ENCODE measurements around the gene CD79B. TPM values are rescaled to one million over a fixed set of nuclear protein-coding genes. Genes with fewer than 3 reads are reported as not detected.

The CD79B gene
- total and polyA plus RNA-seq, 7 experiments from 2014 or later = 11.8 to 44.9 (median 28.8) TPM

DNA sequence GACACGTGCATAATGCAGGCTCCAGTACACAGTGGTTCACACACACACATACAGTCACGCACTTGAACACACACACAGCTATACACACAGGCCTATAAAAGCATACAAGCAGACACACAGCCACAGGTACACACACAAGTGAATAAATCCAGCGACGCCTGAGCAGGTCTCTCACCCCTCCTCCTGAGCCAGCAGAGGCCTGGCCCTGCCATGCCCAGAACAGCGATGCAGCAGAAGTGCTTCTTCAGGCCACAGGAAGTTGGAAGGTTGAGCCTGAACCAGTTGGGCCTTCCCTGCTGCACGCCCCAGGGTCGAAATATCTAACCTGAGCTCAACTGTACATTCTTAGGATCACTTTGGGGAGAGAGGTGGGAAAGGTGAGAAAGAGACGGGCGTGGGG lies 7.3 kb upstream of the CD79B start:
- CTCF ChIA-PET = interaction anchor here (0.9 to 1.0 kb wide), 2 partner anchors 18 to 27 kb away, joined by 3 to 4 read pairs; no protein-coding TSS in a partner anchor
- intact Hi-C loops (cut with micrococcal nuclease) = no loop called here
- Histone ChIP-seq H3K36me3 (ENCODE audit: control insufficient read depth in 2 of 3, insufficient read depth in 3 of 3, low read length in 3 of 3) (no peaks in the 10 kb centered on the region), H3K4me3 (ENCODE audit: low read length) (no peak overlapping the region), H3K27me3 (ENCODE audit: control insufficient read depth in 2 of 2, insufficient read depth in 2 of 2, low read length in 2 of 2) (no peaks in the 10 kb centered on the region), H3K9me3 (ENCODE audit: control insufficient read depth in 2 of 3, low read length in 3 of 3) (no peaks in the 10 kb centered on the region), H3K4me1 (ENCODE audit: control insufficient read depth in 2 of 2, insufficient read depth in 2 of 2, low read length in 2 of 2) (no peaks in the 10 kb centered on the region), H3K27ac (ENCODE audit: low read depth, low read length) (no peak overlapping the region)
- Mint-ChIP-seq H3K27me3 (peaks cover 0 to 13% (median 0%) of the 10 kb centered on the region in 5 donors), H3K36me3 (no peaks in the 10 kb centered on the region), H3K27ac (peak overlapping the region in 2 of 9 donors; percentile 23 to 78), H3K4me3 (no peak overlapping the region), H3K9me3 (no peaks in the 10 kb centered on the region), H3K4me1 (peaks cover 0 to 15% (median 5%) of the 10 kb centered on the region in 7 donors)
- POLR2A ChIA-PET = no interaction called here
- ATAC-seq (no peak), DNase-seq (no peak)

DNA sequence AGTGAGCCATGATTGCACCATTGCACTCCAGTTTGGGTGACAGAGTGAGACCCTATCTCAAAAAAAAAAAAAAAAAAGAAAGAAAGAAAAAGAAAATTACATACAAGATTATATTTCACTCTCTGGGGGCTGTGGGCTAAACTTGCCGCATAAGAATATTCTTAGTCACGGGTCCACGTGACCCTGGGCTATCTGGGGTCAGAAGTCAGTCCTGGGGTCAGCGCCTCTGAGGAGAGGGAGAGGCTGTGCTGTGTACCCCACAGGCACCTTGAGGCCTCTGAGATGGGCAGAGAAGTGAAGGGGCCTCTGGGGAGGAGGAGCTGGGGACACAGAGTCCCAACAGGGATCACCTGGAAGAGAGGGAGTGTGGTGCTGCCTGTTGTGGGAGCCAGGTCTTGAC lies 5.8 kb upstream of the CD79B start:
- H3K27me3 ChIP-seq (ENCODE audit: control insufficient read depth in 2 of 2, insufficient read depth in 2 of 2, low read length in 2 of 2) = no peaks in the 10 kb centered on the region
- Mint-ChIP-seq H3K9me3 (no peaks in the 10 kb centered on the region), H3K27me3 (peaks cover 0 to 10% (median 0%) of the 10 kb centered on the region in 5 donors), H3K4me1 (peaks cover 3 to 16% (median 10%) of the 10 kb centered on the region in 7 donors), H3K27ac (no peak overlapping the region), H3K36me3 (no peaks in the 10 kb centered on the region), H3K4me3 (no peak overlapping the region)
- H3K4me1 ChIP-seq (ENCODE audit: control insufficient read depth in 2 of 2, insufficient read depth in 2 of 2, low read length in 2 of 2) = peaks cover 0 to under 1% of the 10 kb centered on the region in 2 donors
- ChIA-PET CTCF (no interaction called here), POLR2A (no interaction called here)
- no peaks in the 10 kb centered on the region for H3K36me3 ChIP-seq (ENCODE audit: control insufficient read depth in 2 of 3, insufficient read depth in 3 of 3, low read length in 3 of 3)
- H3K27ac ChIP-seq (ENCODE audit: low read depth, low read length) = no peak overlapping the region
- no peaks in the 10 kb centered on the region for H3K9me3 ChIP-seq (ENCODE audit: control insufficient read depth in 2 of 3, low read length in 3 of 3)
- intact Hi-C loops (cut with micrococcal nuclease) = no loop called here
- DNase-seq (no peak), ATAC-seq (no peak)
- H3K4me3 ChIP-seq (ENCODE audit: low read length) = no peak overlapping the region

DNA sequence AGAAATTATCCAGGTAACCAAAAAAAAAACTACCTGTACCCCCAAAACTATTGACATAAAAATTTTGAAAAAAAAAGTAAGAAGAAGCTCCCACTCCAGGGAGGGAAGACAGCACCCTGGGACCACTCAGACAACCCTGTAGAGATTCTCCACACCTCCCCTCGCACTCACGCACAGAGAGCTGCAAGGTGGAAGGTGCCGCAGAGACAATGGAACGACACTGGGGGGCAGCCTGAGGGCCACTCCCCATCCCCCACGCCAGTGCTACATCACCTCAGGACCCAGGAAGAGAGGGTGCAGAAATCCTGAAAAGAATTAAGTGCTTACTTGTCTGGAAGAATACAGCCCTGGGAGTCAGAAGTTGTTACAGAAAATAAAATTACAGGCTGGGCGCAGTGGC lies 5.2 kb upstream of the CD79B start:
- ChIA-PET POLR2A (no interaction called here), CTCF (interaction anchor here (1.3 kb wide), 1 partner anchor 9 kb away, joined by 9 read pairs; no protein-coding TSS in a partner anchor)
- Histone ChIP-seq H3K9me3 (ENCODE audit: control insufficient read depth in 2 of 3, low read length in 3 of 3) (no peaks in the 10 kb centered on the region), H3K4me1 (ENCODE audit: control insufficient read depth in 2 of 2, insufficient read depth in 2 of 2, low read length in 2 of 2) (peaks cover 3 to 7% of the 10 kb centered on the region in 2 donors), H3K27me3 (ENCODE audit: control insufficient read depth in 2 of 2, insufficient read depth in 2 of 2, low read length in 2 of 2) (no peaks in the 10 kb centered on the region), H3K36me3 (ENCODE audit: control insufficient read depth in 2 of 3, insufficient read depth in 3 of 3, low read length in 3 of 3) (no peaks in the 10 kb centered on the region), H3K27ac (ENCODE audit: low read depth, low read length) (no peak overlapping the region), H3K4me3 (ENCODE audit: low read length) (no peak overlapping the region)
- ATAC-seq (no peak), DNase-seq (no peak)
- Mint-ChIP-seq H3K27me3 (peaks cover 0 to 9% (median 0%) of the 10 kb centered on the region in 5 donors), H3K36me3 (no peaks in the 10 kb centered on the region), H3K27ac (no peak overlapping the region), H3K4me1 (peaks cover 5 to 22% (median 16%) of the 10 kb centered on the region in 7 donors), H3K9me3 (no peaks in the 10 kb centered on the region), H3K4me3 (no peak overlapping the region)
- intact Hi-C loops (cut with micrococcal nuclease) = no loop called here

DNA sequence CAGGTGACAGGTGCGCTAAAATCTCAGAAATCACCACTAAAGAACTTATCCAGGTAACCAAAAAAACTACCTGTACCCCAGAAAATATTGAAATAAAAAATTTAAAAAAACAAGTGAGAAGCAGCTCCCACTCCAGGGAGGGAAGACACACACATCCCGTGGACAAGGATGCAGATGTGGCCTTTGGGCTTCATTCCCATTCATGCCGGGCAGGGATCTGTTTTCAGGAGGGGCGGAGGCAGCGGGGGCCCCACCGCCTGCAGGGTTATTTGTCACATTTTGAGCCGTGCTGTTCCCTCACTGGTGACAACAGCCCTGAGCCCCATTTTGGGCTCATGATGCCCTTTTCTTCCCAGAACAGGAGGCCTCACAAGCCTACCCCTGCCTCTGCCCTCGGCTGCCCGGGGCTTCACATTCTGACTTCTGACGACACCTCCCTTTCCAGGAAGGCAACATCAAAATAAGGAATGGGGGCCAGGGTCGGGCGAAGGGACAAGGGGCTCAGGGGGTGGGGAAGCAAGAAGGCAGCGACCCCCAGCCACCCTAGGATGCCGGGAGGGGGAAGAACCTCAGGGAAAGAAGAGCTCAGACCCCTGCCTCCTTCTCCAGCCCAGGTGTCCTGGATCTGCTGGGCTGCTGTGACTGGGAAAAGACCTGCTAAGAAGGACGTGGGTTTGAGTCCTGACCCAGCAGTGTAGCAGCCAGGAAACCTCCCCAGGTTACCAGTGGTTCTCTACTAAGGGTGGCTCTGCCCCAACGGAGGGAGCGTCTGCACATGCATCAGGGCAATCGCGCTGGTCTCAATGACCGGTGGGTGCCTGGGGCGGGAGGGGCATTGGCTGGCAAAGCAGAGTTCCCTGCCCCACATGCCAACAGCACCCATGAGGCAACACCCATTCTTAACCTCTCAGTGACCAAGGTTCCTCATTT lies 2.3 kb upstream of the CD79B start:
- DNase-seq (no peak), ATAC-seq (no peak)
- CTCF ChIA-PET = interaction anchor here (1.1 kb wide), 1 partner anchor 34 kb away, joined by 3 read pairs; no protein-coding TSS in a partner anchor
- POLR2A ChIA-PET = no interaction called here
- Mint-ChIP-seq H3K27ac (peak overlapping the region in 1 of 9 donors; percentile 65), H3K9me3 (no peaks in the 10 kb centered on the region), H3K27me3 (peaks cover 0 to 9% (median 0%) of the 10 kb centered on the region in 5 donors), H3K4me1 (peaks cover 11 to 36% (median 30%) of the 10 kb centered on the region in 7 donors), H3K36me3 (peaks cover 0 to 6% (median 0%) of the 10 kb centered on the region in 5 donors), H3K4me3 (no peak overlapping the region)
- peaks cover 13 to 21% of the 10 kb centered on the region in 2 donors for H3K4me1 ChIP-seq (ENCODE audit: control insufficient read depth in 2 of 2, insufficient read depth in 2 of 2, low read length in 2 of 2)
- peaks cover 0 to 10% (median 0%) of the 10 kb centered on the region in 3 experiments for H3K36me3 ChIP-seq (ENCODE audit: control insufficient read depth in 2 of 3, insufficient read depth in 3 of 3, low read length in 3 of 3)
- H3K27ac ChIP-seq (ENCODE audit: low read depth, low read length) = no peak overlapping the region
- H3K4me3 ChIP-seq (ENCODE audit: low read length) = no peak overlapping the region
- intact Hi-C loops (cut with micrococcal nuclease) = loop anchor here (5.0 kb wide), 3 partner anchors 53 to 93 kb away; no protein-coding TSS in a partner anchor
- no peaks in the 10 kb centered on the region for H3K27me3 ChIP-seq (ENCODE audit: control insufficient read depth in 2 of 2, insufficient read depth in 2 of 2, low read length in 2 of 2)
- H3K9me3 ChIP-seq (ENCODE audit: control insufficient read depth in 2 of 3, low read length in 3 of 3) = no peaks in the 10 kb centered on the region

DNA sequence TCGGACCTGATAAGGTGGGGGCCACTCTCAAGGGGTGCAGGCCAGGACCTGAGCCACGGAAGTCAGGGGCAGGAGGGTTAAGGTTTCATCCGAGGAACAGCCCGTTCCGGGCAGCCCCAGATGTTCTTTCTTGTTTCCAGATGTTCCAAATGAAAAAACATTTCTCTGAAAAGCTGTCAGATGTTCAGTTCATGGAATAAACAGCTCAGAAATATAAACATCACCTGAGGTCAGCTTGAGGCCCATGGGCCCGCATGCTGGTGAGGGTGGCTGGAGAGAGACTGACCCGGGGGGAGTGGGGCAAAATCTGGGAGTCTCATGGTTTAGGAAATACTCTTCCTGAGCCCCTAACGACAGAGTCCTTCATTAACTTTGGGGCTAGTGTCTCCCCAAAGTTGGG lies 1.5 kb upstream of the CD79B start:
- intact Hi-C loops (cut with micrococcal nuclease) = loop anchor here (5.0 kb wide), 3 partner anchors 54 to 94 kb away; no protein-coding TSS in a partner anchor
- no peaks in the 10 kb centered on the region for H3K9me3 Mint-ChIP-seq
- CTCF ChIA-PET = interaction anchor here (0.8 to 1.1 kb wide), 2 partner anchors 9 to 34 kb away, joined by 3 read pairs; no protein-coding TSS in a partner anchor
- no peak for ATAC-seq
- peaks cover 0 to 9% (median 0%) of the 10 kb centered on the region in 5 donors for H3K27me3 Mint-ChIP-seq
- peak overlapping the region in 4 of 9 donors; percentile 8 to 96 (median 92) for H3K27ac Mint-ChIP-seq
- Histone ChIP-seq H3K4me3 (ENCODE audit: low read length) (no peak overlapping the region), H3K36me3 (ENCODE audit: control insufficient read depth in 2 of 3, insufficient read depth in 3 of 3, low read length in 3 of 3) (peaks cover 0 to 19% (median 0%) of the 10 kb centered on the region in 3 experiments), H3K27me3 (ENCODE audit: control insufficient read depth in 2 of 2, insufficient read depth in 2 of 2, low read length in 2 of 2) (no peaks in the 10 kb centered on the region), H3K27ac (ENCODE audit: low read depth, low read length) (no peak overlapping the region), H3K9me3 (ENCODE audit: control insufficient read depth in 2 of 3, low read length in 3 of 3) (no peaks in the 10 kb centered on the region), H3K4me1 (ENCODE audit: control insufficient read depth in 2 of 2, insufficient read depth in 2 of 2, low read length in 2 of 2) (peaks cover 13 to 21% of the 10 kb centered on the region in 2 donors)
- H3K4me1 Mint-ChIP-seq = peaks cover 11 to 30% (median 24%) of the 10 kb centered on the region in 7 donors
- POLR2A ChIA-PET = interaction anchor here (2.2 kb wide), 1 partner anchor 87 kb away, joined by 18 read pairs; the partner anchor contains the start of gene ICAM2
- H3K36me3 Mint-ChIP-seq = peaks cover 0 to 10% (median 0%) of the 10 kb centered on the region in 5 donors
- no peak for DNase-seq
- H3K4me3 Mint-ChIP-seq = peak overlapping the region in 1 of 10 donors; percentile 99

DNA sequence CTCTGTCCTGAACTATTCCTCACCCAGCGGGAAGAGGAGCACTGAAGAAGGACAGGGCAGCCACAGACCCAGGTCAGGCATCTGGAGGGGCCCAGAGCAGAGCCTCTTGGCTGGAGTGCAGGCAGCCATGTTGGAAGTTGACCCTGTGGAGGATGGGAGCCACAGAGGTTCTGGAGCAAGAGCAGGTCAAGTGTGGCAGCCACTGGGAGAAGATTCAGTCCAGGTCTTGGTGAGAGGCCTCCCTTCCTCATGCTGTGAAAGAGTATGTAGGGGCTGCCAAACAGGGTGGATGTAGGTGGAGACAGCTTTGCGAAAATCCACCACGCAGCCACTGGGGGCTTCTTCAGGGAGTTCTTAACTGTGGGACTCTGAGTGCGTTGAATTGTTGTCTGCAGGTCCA lies 590 bp upstream of the CD79B start:
- POLR2A ChIA-PET = interaction anchor here (0.6 to 3.0 kb wide), 7 partner anchors 13 to 349 kb away, joined by 3 to 18 read pairs (median 4); partner anchors contain the start of gene ICAM2
- Mint-ChIP-seq H3K4me3 (peak overlapping the region; percentile 48 to 99 (median 96)), H3K27me3 (peaks cover 0 to 9% (median 0%) of the 10 kb centered on the region in 5 donors), H3K27ac (peak overlapping the region in 8 of 9 donors; percentile 69 to 96 (median 92)), H3K36me3 (peaks cover 0 to 10% (median 0%) of the 10 kb centered on the region in 5 donors), H3K9me3 (no peaks in the 10 kb centered on the region), H3K4me1 (peaks cover 11 to 28% (median 24%) of the 10 kb centered on the region in 7 donors)
- no peaks in the 10 kb centered on the region for H3K27me3 ChIP-seq (ENCODE audit: control insufficient read depth in 2 of 2, insufficient read depth in 2 of 2, low read length in 2 of 2)
- no peaks in the 10 kb centered on the region for H3K9me3 ChIP-seq (ENCODE audit: control insufficient read depth in 2 of 3, low read length in 3 of 3)
- peaks cover 0 to 26% (median 0%) of the 10 kb centered on the region in 3 experiments for H3K36me3 ChIP-seq (ENCODE audit: control insufficient read depth in 2 of 3, insufficient read depth in 3 of 3, low read length in 3 of 3)
- peak overlapping the region; percentile 85 for H3K4me3 ChIP-seq (ENCODE audit: low read length)
- ATAC-seq (no peak), DNase-seq (no peak)
- intact Hi-C loops (cut with micrococcal nuclease) = loop anchor here (1.0 to 5.0 kb wide), 4 partner anchors 14 to 95 kb away; no protein-coding TSS in a partner anchor
- CTCF ChIA-PET = interaction anchor here (0.8 to 3.2 kb wide), 9 partner anchors 8 to 201 kb away, joined by 3 to 14 read pairs (median 5); partner anchors contain the start of genes ERN1, GH1 and ICAM2
- peak overlapping the region; percentile 84 for H3K27ac ChIP-seq (ENCODE audit: low read depth, low read length)
- H3K4me1 ChIP-seq (ENCODE audit: control insufficient read depth in 2 of 2, insufficient read depth in 2 of 2, low read length in 2 of 2) = peaks cover 13 to 21% of the 10 kb centered on the region in 2 donors

All from naive thymus-derived CD4-positive, alpha-beta T cell (primary cell).